AG04450 (cell line): ENCODE data around the gene KRT39. TPM values are rescaled to one million over a fixed set of nuclear protein-coding genes. Genes with fewer than 3 reads are reported as not detected.

Experiments used
- CTCF ChIA-PET: fragments of 300-600, 350-600 bp; formaldehyde crosslinking; extraction: SDS; loops from one replicate; lab custom pipeline; 2022; ENCODE audit warnings: antibody characterized with exemption, inconsistent platforms; lab: Charles Lee
- POLR2A ChIA-PET: fragments of 350-600 bp; formaldehyde crosslinking; extraction: SDS; loops from one replicate; lab custom pipeline; 2021; ENCODE audit warnings: antibody characterized with exemption, inconsistent platforms; lab: Yijun Ruan, JAX
- DNase-seq: peaks from one replicate; pipeline ENCODE4 v3.0.0-alpha.2; 2011; ENCODE audit warnings: low read depth, low spot score
- H3K27ac ChIP-seq: one replicate; pipeline ENCODE4 v1.5.1; 2012; ENCODE audit warnings: low read depth, low read length, control low read depth
- H3K27me3 ChIP-seq: one replicate; pipeline ENCODE4 v1.6.0; 2012; ENCODE audit warnings: low read length; ENCODE audit not compliant: control insufficient read depth, insufficient read depth
- H3K4me3 ChIP-seq: 2 replicates; pipeline ENCODE4 v1.5.1; 2011; ENCODE audit warnings: mild to moderate bottlenecking, low read depth, low read length, control low read depth
- H3K9me3 ChIP-seq: 2 replicates; pipeline ENCODE4 v1.5.1; 2012; ENCODE audit warnings: low read length; ENCODE audit not compliant: control insufficient read depth, insufficient read depth
- CTCF ChIP-seq: IDR thresholded peaks from 2 replicates; pipeline ENCODE4 v1.5.1; 2011; ENCODE audit warnings: low read depth, low read length, control low read depth, inconsistent platforms
- polyA plus RNA-seq: library from polyadenylated mRNA; depleted of rRNA; stranded (reverse); fragments of >200 nt; gene quantifications from 2 replicates; pipeline ENCODE4 v1.2.3, GENCODE V29; 2011

KRT39 gene
- polyA plus RNA-seq, 1 experiment: 0.11 TPM

GRCh38 chr17:40949418-40949817 is 17.3 kb downstream of the KRT39 start:
- Histone ChIP-seq H3K27me3 (no peaks in the 10 kb centered on the region), H3K4me3 (no peak overlapping the region), H3K27ac (no peak overlapping the region), H3K9me3 (no peaks in the 10 kb centered on the region)
- DNase-seq: no peak
- no peak for TF ChIP-seq CTCF
- POLR2A ChIA-PET: no interaction called here
- CTCF ChIA-PET: no interaction called here

GRCh38 chr17:40947929-40948328 is 18.8 kb downstream of the KRT39 start:
- Histone ChIP-seq H3K27ac (no peak overlapping the region), H3K27me3 (no peaks in the 10 kb centered on the region), H3K4me3 (no peak overlapping the region), H3K9me3 (no peaks in the 10 kb centered on the region)
- no peak for TF ChIP-seq CTCF
- POLR2A ChIA-PET: no interaction called here
- CTCF ChIA-PET: interaction anchor here (1.5 kb wide), 1 partner anchor 600 kb away, joined by 3 read pairs; no protein-coding TSS in a partner anchor
- DNase-seq: no peak

- no peaks in the 10 kb centered on the region for H3K9me3 ChIP-seq
- no peaks in the 10 kb centered on the region for H3K27me3 ChIP-seq
- CTCF ChIA-PET: no interaction called here
- TF ChIP-seq CTCF: no peak
- POLR2A ChIA-PET: interaction anchor here (0.7 kb wide), 1 partner anchor 581 kb away, joined by 3 read pairs; no protein-coding TSS in a partner anchor
- no peak overlapping the region for H3K4me3 ChIP-seq
- no peak for DNase-seq
- H3K27ac ChIP-seq: no peak overlapping the region
Observed at GRCh38 chr17:40945414-40945813, 21.3 kb downstream of the KRT39 start.

GRCh38 chr17:40944531-40944930 is 22.2 kb downstream of the KRT39 start:
- ChIA-PET CTCF (no interaction called here), POLR2A (no interaction called here)
- Histone ChIP-seq H3K27ac (no peak overlapping the region), H3K27me3 (no peaks in the 10 kb centered on the region), H3K9me3 (no peaks in the 10 kb centered on the region), H3K4me3 (no peak overlapping the region)
- no peak for TF ChIP-seq CTCF
- no peak for DNase-seq

- ChIA-PET CTCF (no interaction called here), POLR2A (no interaction called here)
- no peak for TF ChIP-seq CTCF
- DNase-seq: no peak
- H3K27me3 ChIP-seq: no peaks in the 10 kb centered on the region
- no peaks in the 10 kb centered on the region for H3K9me3 ChIP-seq
- no peak overlapping the region for H3K4me3 ChIP-seq
- H3K27ac ChIP-seq: no peak overlapping the region
Observed at GRCh38 chr17:40942553-40942952, 24.2 kb downstream of the KRT39 start.
